H1 (cell line): Measurements from ENCODE around the gene DUSP12. TPM values are rescaled to one million over a fixed set of nuclear protein-coding genes. Genes with fewer than 3 reads are reported as not detected.

Experiments used
- BRCA1 ChIP-seq: IDR thresholded peaks from 2 replicates; pipeline ENCODE4 v1.6.1; 2012; ENCODE audit warnings: low read depth, low read length, improper control_type of control experiment
- CHD1 ChIP-seq: IDR thresholded peaks from 2 replicates; pipeline ENCODE4 v1.6.1; 2012; ENCODE audit warnings: low read depth, low read length, improper control_type of control experiment
- EZH2 ChIP-seq: fragments of 200-600 bp; sonication (generic); IDR thresholded peaks from 2 replicates; pipeline ENCODE4 v1.7.1; 2012; ENCODE audit warnings: low read depth, mild to moderate bottlenecking, moderate library complexity, low read length, inconsistent platforms; ENCODE audit not compliant: severe bottlenecking
- NRF1 ChIP-seq: IDR thresholded peaks from 2 replicates; pipeline ENCODE4 v1.6.1; 2011; ENCODE audit warnings: mild to moderate bottlenecking, low read depth, low read length, improper control_type of control experiment
- POU5F1 ChIP-seq: IDR thresholded peaks from 2 replicates; pipeline ENCODE4 v1.6.1; 2011; ENCODE audit warnings: low read depth, mild to moderate bottlenecking, low read length, moderate library complexity
- SP2 ChIP-seq: IDR thresholded peaks from 2 replicates; pipeline ENCODE4 v1.6.1; 2012; ENCODE audit warnings: mild to moderate bottlenecking, low read length, inconsistent platforms
- SUZ12 ChIP-seq: fragments of 200-600 bp; sonication (generic); IDR thresholded peaks from 2 replicates; pipeline ENCODE4 v1.6.1; 2012; ENCODE audit warnings: mild to moderate bottlenecking, inconsistent platforms, low read length, moderate library complexity, mixed read lengths
- USF2 ChIP-seq: IDR thresholded peaks from 2 replicates; pipeline ENCODE4 v1.6.1; 2011; ENCODE audit warnings: low read length, improper control_type of control experiment
- YY1 ChIP-seq: IDR thresholded peaks from 2 replicates; pipeline ENCODE4 v1.6.1; 2011; ENCODE audit warnings: low read depth, mild to moderate bottlenecking, low read length
- polyA plus RNA-seq, 7 experiments: library from polyadenylated mRNA; depleted of rRNA in 3 of 7; stranded (reverse) in 5 of 7; unstranded in 2 of 7; fragments of >200 nt in 5 of 7; fragments of 200-250 nt in 2 of 7; gene quantifications; 1 replicate in 5 of 7; 2 replicates in 1 of 7; 4 replicates in 1 of 7; pipeline versions ENCODE4 v1.2.1 to v1.2.3, GENCODE V29; 2011 to 2013; ENCODE audit warnings: missing spikeins in 2 of 7, mixed read lengths in 2 of 7
- total RNA-seq: library from RNA; stranded (reverse); fragmentation: NEBNext Ultra II Directional; extraction: Animal tissue kit (Norgen Biotek cat#: 25700); gene quantifications from 2 replicates; pipeline ENCODE4 v1.2.1, GENCODE V29; 2021
- TF ChIP-seq, protein P1 (sequence below): fragments of 300-600 bp; sonication (generic); IDR thresholded peaks from 2 replicates; pipeline ENCODE4 v1.7.1; 2012; ENCODE audit warnings: low read length, moderate library complexity, mild to moderate bottlenecking, inconsistent platforms; ENCODE audit not compliant: insufficient replicate concordance

The DUSP12 gene
- total and polyA plus RNA-seq, 2 of the 8 experiments (the other 6 are each of a cell fraction or from before 2014, with no cell fraction given) = 27.6 to 33.9 TPM

DNA sequence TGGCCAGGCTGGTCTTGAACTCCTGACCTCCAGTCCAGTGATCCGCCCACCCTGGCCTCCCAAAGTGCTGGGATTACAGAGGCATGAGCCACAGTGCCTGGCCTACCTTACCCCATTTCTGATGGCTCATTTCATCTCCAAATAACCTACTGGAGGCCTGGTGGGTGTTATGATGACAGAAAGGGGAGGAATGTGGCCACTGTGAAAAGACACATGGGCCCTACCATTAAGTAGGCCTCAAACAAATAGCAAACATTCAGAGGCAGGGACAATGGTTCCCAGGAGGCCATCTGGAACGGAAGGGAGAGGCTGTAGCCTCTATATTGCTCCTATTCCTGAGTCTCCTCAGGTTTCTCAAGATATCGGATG is 43.5 kb upstream of the DUSP12 start (continued):
- TF ChIP-seq, protein P1, sequence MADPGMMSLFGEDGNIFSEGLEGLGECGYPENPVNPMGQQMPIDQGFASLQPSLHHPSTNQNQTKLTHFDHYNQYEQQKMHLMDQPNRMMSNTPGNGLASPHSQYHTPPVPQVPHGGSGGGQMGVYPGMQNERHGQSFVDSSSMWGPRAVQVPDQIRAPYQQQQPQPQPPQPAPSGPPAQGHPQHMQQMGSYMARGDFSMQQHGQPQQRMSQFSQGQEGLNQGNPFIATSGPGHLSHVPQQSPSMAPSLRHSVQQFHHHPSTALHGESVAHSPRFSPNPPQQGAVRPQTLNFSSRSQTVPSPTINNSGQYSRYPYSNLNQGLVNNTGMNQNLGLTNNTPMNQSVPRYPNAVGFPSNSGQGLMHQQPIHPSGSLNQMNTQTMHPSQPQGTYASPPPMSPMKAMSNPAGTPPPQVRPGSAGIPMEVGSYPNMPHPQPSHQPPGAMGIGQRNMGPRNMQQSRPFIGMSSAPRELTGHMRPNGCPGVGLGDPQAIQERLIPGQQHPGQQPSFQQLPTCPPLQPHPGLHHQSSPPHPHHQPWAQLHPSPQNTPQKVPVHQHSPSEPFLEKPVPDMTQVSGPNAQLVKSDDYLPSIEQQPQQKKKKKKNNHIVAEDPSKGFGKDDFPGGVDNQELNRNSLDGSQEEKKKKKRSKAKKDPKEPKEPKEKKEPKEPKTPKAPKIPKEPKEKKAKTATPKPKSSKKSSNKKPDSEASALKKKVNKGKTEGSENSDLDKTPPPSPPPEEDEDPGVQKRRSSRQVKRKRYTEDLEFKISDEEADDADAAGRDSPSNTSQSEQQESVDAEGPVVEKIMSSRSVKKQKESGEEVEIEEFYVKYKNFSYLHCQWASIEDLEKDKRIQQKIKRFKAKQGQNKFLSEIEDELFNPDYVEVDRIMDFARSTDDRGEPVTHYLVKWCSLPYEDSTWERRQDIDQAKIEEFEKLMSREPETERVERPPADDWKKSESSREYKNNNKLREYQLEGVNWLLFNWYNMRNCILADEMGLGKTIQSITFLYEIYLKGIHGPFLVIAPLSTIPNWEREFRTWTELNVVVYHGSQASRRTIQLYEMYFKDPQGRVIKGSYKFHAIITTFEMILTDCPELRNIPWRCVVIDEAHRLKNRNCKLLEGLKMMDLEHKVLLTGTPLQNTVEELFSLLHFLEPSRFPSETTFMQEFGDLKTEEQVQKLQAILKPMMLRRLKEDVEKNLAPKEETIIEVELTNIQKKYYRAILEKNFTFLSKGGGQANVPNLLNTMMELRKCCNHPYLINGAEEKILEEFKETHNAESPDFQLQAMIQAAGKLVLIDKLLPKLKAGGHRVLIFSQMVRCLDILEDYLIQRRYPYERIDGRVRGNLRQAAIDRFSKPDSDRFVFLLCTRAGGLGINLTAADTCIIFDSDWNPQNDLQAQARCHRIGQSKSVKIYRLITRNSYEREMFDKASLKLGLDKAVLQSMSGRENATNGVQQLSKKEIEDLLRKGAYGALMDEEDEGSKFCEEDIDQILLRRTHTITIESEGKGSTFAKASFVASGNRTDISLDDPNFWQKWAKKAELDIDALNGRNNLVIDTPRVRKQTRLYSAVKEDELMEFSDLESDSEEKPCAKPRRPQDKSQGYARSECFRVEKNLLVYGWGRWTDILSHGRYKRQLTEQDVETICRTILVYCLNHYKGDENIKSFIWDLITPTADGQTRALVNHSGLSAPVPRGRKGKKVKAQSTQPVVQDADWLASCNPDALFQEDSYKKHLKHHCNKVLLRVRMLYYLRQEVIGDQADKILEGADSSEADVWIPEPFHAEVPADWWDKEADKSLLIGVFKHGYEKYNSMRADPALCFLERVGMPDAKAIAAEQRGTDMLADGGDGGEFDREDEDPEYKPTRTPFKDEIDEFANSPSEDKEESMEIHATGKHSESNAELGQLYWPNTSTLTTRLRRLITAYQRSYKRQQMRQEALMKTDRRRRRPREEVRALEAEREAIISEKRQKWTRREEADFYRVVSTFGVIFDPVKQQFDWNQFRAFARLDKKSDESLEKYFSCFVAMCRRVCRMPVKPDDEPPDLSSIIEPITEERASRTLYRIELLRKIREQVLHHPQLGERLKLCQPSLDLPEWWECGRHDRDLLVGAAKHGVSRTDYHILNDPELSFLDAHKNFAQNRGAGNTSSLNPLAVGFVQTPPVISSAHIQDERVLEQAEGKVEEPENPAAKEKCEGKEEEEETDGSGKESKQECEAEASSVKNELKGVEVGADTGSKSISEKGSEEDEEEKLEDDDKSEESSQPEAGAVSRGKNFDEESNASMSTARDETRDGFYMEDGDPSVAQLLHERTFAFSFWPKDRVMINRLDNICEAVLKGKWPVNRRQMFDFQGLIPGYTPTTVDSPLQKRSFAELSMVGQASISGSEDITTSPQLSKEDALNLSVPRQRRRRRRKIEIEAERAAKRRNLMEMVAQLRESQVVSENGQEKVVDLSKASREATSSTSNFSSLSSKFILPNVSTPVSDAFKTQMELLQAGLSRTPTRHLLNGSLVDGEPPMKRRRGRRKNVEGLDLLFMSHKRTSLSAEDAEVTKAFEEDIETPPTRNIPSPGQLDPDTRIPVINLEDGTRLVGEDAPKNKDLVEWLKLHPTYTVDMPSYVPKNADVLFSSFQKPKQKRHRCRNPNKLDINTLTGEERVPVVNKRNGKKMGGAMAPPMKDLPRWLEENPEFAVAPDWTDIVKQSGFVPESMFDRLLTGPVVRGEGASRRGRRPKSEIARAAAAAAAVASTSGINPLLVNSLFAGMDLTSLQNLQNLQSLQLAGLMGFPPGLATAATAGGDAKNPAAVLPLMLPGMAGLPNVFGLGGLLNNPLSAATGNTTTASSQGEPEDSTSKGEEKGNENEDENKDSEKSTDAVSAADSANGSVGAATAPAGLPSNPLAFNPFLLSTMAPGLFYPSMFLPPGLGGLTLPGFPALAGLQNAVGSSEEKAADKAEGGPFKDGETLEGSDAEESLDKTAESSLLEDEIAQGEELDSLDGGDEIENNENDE = no peak
- TF ChIP-seq SP2 = no peak
- no peak for TF ChIP-seq USF2
- no peak for TF ChIP-seq POU5F1
- TF ChIP-seq CHD1 = no peak
- TF ChIP-seq YY1 = no peak
- TF ChIP-seq NRF1 = no peak
- no peak for TF ChIP-seq BRCA1
- no peak for TF ChIP-seq EZH2
- no peak for TF ChIP-seq SUZ12
- TF ChIP-seq, all 59 proteins: peak for 0
